Measurements from ENCODE around the gene EEF2K.

The EEF2K gene

DNA sequence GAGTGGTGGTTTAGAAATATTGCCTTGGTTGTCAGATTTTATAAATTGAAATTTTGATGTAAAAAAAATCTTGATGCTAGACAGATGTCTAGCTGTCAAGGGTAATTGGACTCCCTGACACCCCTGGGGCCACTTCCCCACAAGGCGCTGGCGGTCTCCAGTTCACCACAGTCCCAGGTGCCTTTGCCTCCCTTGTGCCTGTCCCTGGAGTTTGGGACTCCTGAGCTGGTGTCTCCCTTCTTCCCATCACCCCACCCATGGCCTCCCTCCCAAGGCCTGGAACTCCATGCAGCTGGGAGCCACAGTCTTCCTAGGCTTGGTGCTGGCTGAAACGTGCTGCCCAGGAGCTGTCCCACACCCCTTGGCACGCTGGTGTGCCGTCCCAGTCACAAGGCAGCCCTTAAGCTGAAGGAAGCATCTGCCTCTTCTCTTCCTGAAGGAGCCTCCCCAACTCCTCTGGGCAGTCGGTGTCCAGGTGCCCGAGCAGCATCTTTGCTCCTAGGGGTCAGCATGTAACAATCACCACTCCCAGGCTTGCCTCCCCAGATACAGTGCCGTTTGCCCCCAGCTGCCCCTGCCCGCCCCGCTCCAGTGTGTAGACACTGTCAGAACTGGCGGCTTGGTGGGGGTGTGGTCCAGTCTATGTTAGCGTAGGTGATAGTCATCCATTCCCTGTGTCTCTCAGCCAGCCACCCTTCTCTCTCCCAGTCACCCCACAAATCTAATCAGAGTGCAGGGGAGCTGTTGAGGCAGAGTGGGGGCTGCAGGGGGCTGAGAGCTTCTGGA, 117.3 kb downstream of the EEF2K start:
- ChIA-PET POLR2A (no interaction called here), CTCF (interaction anchor here (1.0 to 1.9 kb wide), 4 partner anchors 11 to 29 kb away, joined by 3 to 6 read pairs (median 4); no protein-coding TSS in a partner anchor)
- TF ChIP-seq, protein P1, sequence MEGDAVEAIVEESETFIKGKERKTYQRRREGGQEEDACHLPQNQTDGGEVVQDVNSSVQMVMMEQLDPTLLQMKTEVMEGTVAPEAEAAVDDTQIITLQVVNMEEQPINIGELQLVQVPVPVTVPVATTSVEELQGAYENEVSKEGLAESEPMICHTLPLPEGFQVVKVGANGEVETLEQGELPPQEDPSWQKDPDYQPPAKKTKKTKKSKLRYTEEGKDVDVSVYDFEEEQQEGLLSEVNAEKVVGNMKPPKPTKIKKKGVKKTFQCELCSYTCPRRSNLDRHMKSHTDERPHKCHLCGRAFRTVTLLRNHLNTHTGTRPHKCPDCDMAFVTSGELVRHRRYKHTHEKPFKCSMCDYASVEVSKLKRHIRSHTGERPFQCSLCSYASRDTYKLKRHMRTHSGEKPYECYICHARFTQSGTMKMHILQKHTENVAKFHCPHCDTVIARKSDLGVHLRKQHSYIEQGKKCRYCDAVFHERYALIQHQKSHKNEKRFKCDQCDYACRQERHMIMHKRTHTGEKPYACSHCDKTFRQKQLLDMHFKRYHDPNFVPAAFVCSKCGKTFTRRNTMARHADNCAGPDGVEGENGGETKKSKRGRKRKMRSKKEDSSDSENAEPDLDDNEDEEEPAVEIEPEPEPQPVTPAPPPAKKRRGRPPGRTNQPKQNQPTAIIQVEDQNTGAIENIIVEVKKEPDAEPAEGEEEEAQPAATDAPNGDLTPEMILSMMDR (IDR thresholded peaks at IDR 0.05; ENCODE audit: insufficient read depth, low read length, missing control alignments), result no peak
- no peak overlapping the region for H3K4me3 ChIP-seq (ENCODE audit: low read depth, low read length)
- DNase-seq (ENCODE audit: low read depth, low spot score), result no peak

DNA sequence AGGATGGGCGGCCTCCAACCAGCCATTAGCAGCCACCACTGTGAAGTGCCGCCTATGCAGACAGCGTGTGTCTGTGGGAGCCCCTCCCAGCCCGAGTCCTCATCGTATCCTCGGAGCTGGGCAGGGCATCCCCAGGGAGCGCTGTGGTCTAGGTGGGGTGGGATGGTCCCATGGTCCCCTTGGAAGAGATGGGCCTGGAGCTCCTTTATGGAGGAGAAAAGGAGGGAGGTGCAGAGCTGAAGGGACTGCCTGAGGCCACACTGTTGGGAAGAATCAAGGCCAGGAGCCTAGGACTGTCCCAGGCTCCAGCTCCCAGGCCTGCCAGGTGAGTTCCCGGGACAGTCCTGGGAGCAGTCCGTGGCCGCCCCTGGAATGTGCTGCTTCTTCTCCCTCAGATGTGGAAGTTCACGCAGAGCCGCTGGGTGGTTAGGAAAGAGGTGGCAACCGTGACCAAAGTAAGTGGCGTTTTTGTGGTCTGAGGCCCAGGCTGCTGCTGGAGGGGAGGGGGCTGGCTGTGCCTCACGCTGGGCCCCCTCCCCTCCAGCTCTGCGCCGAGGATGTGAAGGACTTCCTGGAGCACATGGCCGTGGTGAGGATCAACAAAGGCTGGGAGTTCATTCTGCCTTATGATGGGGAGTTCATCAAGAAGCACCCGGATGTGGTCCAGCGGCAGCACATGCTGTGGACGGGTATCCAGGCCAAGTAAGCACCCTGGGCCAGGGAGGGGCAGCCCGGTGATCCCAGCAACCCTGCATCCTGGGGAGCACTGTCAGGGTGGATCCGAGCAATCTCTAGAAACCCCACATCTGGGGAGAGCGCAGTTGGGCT, 118.1 kb downstream of the EEF2K start:
- ChIA-PET CTCF (interaction anchor here (1.0 to 2.1 kb wide), 5 partner anchors 11 to 28 kb away, joined by 3 to 7 read pairs (median 5); no protein-coding TSS in a partner anchor), POLR2A (no interaction called here)
- TF ChIP-seq, protein P1 (IDR thresholded peaks at IDR 0.05; ENCODE audit: insufficient read depth, low read length, missing control alignments), result no peak
- H3K4me3 ChIP-seq (ENCODE audit: low read depth, low read length), result no peak overlapping the region
- no peak for DNase-seq (ENCODE audit: low read depth, low spot score)

DNA sequence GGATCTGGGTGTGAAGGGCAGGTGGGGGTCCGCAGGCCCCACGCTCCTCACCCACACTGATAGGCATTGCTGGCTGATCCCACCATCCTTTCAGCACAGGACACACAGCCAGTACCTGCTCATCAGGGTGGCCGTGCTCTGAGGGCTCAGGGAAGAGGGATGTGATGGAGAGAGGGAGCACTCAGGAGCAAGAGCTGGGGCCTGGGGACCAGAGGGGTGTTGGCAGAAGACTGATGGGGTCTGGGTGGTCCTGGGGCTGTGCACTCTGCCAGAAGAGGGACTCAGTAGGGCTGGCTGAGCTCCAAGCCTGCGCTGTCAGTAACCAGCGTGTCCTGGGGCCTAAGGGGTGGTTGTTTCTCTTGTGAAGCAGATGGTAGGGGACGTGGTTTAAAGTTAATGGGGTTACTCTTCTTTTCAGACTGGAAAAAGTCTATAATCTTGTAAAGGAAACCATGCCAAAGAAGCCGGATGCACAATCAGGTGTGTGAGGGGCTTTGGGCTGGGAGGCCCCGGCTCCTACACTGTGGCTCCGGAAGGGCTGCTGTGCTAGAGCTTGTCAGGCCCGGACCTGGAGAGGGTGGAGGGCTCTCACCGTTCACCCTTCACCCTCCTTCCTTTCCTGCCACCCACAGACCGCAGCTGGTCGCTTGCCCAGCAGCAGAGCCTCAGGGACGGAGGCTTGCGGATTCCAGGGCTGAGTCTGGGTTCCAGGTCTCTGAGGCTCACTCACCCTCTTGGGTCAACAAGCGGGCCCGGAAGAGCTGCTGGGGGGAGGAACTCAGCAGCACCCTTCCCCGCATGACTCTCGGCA, 118.9 kb downstream of the EEF2K start:
- no peak for DNase-seq (ENCODE audit: low read depth, low spot score)
- ChIA-PET CTCF (interaction anchor here (1.7 to 2.1 kb wide), 2 partner anchors 12 to 24 kb away, joined by 4 to 7 read pairs; no protein-coding TSS in a partner anchor), POLR2A (no interaction called here)
- TF ChIP-seq, protein P1 (IDR thresholded peaks at IDR 0.05; ENCODE audit: insufficient read depth, low read length, missing control alignments), result no peak
- H3K4me3 ChIP-seq (ENCODE audit: low read depth, low read length), result no peak overlapping the region

DNA sequence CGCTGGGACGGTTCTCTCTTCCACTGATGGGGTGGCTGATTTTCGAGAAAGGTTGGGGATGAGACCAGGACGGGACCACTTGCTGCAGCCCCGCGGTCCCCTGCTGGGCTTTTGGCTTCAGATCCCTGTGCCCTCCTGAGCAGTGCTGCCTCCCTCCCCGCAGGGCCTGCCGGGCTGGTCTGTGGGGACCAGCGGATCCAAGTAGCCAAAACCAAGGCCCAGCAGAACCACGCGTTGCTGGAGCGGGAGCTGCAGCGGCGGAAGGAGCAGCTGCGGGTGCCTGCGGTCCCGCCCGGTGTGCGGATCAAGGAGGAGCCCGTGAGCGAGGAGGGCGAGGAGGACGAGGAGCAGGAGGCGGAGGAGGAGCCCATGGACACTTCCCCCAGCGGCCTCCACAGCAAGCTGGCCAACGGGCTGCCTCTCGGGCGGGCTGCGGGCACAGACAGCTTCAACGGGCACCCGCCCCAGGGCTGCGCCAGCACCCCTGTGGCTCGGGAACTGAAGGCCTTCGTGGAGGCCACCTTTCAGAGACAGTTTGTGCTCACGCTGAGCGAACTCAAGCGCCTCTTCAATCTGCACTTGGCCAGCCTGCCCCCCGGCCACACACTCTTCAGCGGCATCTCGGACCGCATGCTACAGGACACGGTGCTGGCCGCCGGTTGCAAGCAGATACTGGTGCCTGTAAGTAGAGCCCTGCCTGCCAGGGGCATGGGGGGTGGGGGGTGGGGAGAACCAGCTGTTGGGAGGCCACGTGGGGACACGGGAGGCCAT, 119.7 kb downstream of the EEF2K start:
- TF ChIP-seq, protein P1 (IDR thresholded peaks at IDR 0.05; ENCODE audit: insufficient read depth, low read length, missing control alignments), result no peak
- H3K4me3 ChIP-seq (ENCODE audit: low read depth, low read length), result no peak overlapping the region
- POLR2A ChIA-PET, result no interaction called here
- CTCF ChIA-PET, result interaction anchor here (1.7 to 2.1 kb wide), 2 partner anchors 12 to 25 kb away, joined by 4 to 7 read pairs; no protein-coding TSS in a partner anchor
- no peak for DNase-seq (ENCODE audit: low read depth, low spot score)

DNA sequence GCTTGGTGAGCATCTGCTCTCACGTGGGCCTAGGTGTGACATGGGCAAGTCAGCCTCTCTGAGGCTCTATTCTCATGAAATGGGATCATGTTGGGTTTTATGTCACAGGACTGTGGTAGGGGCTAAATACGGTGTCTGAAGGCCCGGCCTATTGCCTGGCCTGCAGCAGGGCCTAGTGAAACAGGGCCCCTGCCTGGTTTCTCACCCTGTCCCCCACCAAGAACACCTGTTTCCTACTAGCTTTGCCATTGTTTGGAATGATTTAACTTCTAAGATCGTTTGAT, 120.2 kb downstream of the EEF2K start:
- TF ChIP-seq, protein P1 (IDR thresholded peaks at IDR 0.05; ENCODE audit: insufficient read depth, low read length, missing control alignments), result no peak
- CTCF ChIA-PET, result interaction anchor here (0.6 to 2.1 kb wide), 3 partner anchors 11 to 186 kb away, joined by 3 to 7 read pairs (median 4); no protein-coding TSS in a partner anchor
- POLR2A ChIA-PET, result no interaction called here
- no peak for DNase-seq (ENCODE audit: low read depth, low spot score)
- no peak overlapping the region for H3K4me3 ChIP-seq (ENCODE audit: low read depth, low read length)

Data from AG04449 (cell line).